Measurements from ENCODE around the gene GAD2. TPM values are rescaled to one million over a fixed set of nuclear protein-coding genes. Genes with fewer than 3 reads are reported as not detected.

GAD2 gene
- total and polyA plus RNA-seq, 12 donors = not detected

DNA sequence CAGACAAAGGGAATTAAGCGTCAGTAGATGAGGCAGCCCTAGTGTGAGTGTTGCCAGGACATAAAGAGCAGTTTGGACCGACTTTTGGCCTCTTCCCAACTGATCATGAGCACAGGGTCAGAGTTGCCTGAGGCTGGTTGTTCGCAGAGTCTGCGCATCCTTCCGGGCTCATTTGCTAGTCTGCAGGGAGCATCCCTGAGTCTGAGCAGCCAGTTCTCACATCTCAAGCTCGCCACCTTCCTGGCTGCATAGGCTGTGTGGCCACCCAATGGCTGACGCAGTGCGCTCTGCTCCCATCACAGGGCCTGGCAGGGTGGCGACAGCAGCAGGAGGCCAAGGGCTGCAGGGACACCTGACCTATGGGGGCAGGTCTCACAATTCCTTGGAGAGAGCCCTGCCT is 5.0 kb downstream of the GAD2 start:
- peaks cover 59% of the 10 kb centered on the region for H3K27me3 ChIP-seq
- intact Hi-C loops (cut with DNase I) = no loop called here
- H3K4me1 ChIP-seq (replicated peaks in 1 of 2) = no peaks in the 10 kb centered on the region
- H3K36me3 ChIP-seq (replicated peaks in 1 of 2) = no peaks in the 10 kb centered on the region
- no peak overlapping the region for H3K27ac ChIP-seq
- no peak for TF ChIP-seq POLR2A (IDR thresholded peaks at IDR 0.05)
- TF ChIP-seq, protein P1, sequence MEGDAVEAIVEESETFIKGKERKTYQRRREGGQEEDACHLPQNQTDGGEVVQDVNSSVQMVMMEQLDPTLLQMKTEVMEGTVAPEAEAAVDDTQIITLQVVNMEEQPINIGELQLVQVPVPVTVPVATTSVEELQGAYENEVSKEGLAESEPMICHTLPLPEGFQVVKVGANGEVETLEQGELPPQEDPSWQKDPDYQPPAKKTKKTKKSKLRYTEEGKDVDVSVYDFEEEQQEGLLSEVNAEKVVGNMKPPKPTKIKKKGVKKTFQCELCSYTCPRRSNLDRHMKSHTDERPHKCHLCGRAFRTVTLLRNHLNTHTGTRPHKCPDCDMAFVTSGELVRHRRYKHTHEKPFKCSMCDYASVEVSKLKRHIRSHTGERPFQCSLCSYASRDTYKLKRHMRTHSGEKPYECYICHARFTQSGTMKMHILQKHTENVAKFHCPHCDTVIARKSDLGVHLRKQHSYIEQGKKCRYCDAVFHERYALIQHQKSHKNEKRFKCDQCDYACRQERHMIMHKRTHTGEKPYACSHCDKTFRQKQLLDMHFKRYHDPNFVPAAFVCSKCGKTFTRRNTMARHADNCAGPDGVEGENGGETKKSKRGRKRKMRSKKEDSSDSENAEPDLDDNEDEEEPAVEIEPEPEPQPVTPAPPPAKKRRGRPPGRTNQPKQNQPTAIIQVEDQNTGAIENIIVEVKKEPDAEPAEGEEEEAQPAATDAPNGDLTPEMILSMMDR (IDR thresholded peaks at IDR 0.05) = no peak
- H3K9me3 ChIP-seq (replicated peaks in 1 of 3) = no peaks in the 10 kb centered on the region
- DNase-seq = no peak
- WGBS, 4 donors = 15 to 25% (median 19%) methylated on average over 2 to 9 of the region's 9 CpGs
- H3K4me3 ChIP-seq = no peak overlapping the region

DNA sequence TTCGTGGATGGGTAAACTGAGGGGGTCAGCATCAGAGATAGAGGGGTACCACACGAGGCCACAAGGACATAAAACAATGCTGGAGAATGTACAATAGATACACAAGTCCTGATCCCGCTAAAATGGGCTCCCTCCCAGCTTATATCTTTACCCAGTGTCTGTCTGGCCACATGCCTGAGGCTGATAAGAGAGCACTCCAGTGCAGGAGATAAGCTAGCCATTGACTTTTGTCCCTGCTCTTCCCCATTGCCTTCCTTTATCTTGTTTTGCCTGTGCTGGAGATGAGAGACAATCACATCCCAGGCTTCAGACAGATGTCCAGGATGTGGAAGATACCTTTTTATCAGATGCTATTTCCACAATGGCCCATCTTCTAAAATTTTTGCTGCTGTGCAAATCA is 6.0 kb downstream of the GAD2 start:
- Histone ChIP-seq H3K27me3 (peaks cover 49% of the 10 kb centered on the region), H3K4me1 (replicated peaks in 1 of 2) (no peaks in the 10 kb centered on the region), H3K9me3 (replicated peaks in 1 of 3) (no peaks in the 10 kb centered on the region), H3K4me3 (no peak overlapping the region), H3K27ac (no peak overlapping the region), H3K36me3 (replicated peaks in 1 of 2) (no peaks in the 10 kb centered on the region)
- DNase-seq = no peak
- no peak for TF ChIP-seq POLR2A (IDR thresholded peaks at IDR 0.05)
- TF ChIP-seq, protein P1 (IDR thresholded peaks at IDR 0.05) = no peak
- intact Hi-C loops (cut with DNase I) = no loop called here
- 39 to 55% (median 42%) methylated on average over 3 of the region's 3 CpGs for WGBS, 4 donors

DNA sequence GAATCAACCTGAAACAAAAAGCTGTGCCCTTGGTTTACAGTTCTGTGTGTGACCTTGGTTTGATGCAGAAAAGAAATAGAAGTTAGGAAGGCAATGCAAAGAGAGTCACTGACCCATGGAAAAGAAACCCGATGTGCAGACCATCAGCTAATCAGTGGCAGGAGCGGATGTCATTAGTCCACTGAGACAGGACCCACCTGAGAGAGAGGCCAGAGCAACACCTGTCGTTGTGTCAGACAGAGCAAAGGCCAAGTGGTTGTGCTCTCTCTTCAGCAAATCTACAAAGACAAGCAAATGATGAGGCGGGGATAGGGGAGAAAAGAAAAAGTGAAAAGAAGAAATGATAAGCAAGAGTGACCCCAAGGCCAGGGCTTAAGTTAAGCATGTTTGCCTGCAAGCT is 8.7 kb downstream of the GAD2 start:
- Histone ChIP-seq H3K27ac (no peak overlapping the region), H3K9me3 (replicated peaks in 1 of 3) (no peaks in the 10 kb centered on the region), H3K4me1 (replicated peaks in 1 of 2) (no peaks in the 10 kb centered on the region), H3K27me3 (peaks cover 31% of the 10 kb centered on the region), H3K36me3 (replicated peaks in 1 of 2) (no peaks in the 10 kb centered on the region), H3K4me3 (no peak overlapping the region)
- TF ChIP-seq POLR2A (IDR thresholded peaks at IDR 0.05) = no peak
- TF ChIP-seq, protein P1 (IDR thresholded peaks at IDR 0.05) = no peak
- WGBS, 4 donors = 61 to 65% (median 64%) methylated on average over 4 of the region's 4 CpGs
- intact Hi-C loops (cut with DNase I) = no loop called here
- no peak for DNase-seq

DNA sequence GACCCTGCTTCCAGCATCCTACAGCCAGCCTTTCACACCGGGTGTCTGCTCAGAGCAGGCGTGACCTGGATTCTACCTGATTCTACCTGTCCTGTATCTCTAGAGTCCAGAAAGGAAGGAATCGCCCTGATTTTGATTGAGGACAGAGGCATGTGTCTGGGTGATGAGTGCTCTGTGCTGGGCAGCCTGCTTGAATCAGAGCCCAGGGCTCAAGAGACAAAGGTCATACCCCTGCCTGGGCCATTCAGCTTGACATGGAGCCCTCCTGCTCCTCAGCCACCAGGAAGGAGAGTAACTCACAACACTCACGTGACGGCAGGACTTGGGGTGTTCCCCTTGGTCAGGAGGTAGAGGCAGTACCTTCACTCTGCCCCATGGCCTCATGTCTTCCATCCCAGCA is 11.2 kb downstream of the GAD2 start:
- no peaks in the 10 kb centered on the region for H3K36me3 ChIP-seq (replicated peaks in 1 of 2)
- no peak overlapping the region for H3K4me3 ChIP-seq
- 61 to 80% (median 76%) methylated on average over 2 to 5 of the region's 5 CpGs for WGBS, 4 donors
- H3K27ac ChIP-seq = no peak overlapping the region
- TF ChIP-seq POLR2A (IDR thresholded peaks at IDR 0.05) = no peak
- TF ChIP-seq, protein P1 (IDR thresholded peaks at IDR 0.05) = no peak
- DNase-seq = no peak
- no peaks in the 10 kb centered on the region for H3K4me1 ChIP-seq (replicated peaks in 1 of 2)
- no peaks in the 10 kb centered on the region for H3K9me3 ChIP-seq (replicated peaks in 1 of 3)
- intact Hi-C loops (cut with DNase I) = no loop called here
- peaks cover 8% of the 10 kb centered on the region for H3K27me3 ChIP-seq
